Measurements from ENCODE around the gene KPNA1. TPM values are rescaled to one million over a fixed set of nuclear protein-coding genes. Genes with fewer than 3 reads are reported as not detected.

KPNA1 gene
- total RNA-seq, 1 experiment from 2014 or later, result 58.8 TPM

- no peak for TF ChIP-seq JUN (CRISPR knock-in tag; IDR thresholded peaks at IDR 0.05)
- no peak; the same call in 1 of the 2 replicates for TF ChIP-seq SP1 (CRISPR knock-in tag; conservative IDR thresholded peaks at IDR 0.05)
- no peak for TF ChIP-seq IRF2 (CRISPR knock-in tag; IDR thresholded peaks at IDR 0.05; ENCODE audit: borderline replicate concordance, low read depth)
- 0 out of 2 replicates have a peak, but pooled peaks have one; percentile 31 for TF ChIP-seq TCF7 (CRISPR knock-in tag; IDR thresholded peaks at IDR 0.05; ENCODE audit: low read depth)
- TF ChIP-seq ZBTB43 (CRISPR knock-in tag; IDR thresholded peaks at IDR 0.05), result 0 out of 2 replicates have a peak, but pooled peaks have one; percentile 49
- no peak for TF ChIP-seq ATF6 (CRISPR knock-in tag; IDR thresholded peaks at IDR 0.05)
- TF ChIP-seq CDX4 (CRISPR knock-in tag; IDR thresholded peaks at IDR 0.05; ENCODE audit: borderline replicate concordance), result no peak
- no peak for TF ChIP-seq ZNF671 (CRISPR knock-in tag; IDR thresholded peaks at IDR 0.05)
- TF ChIP-seq ELF4 (CRISPR knock-in tag; IDR thresholded peaks at IDR 0.05; ENCODE audit: low read depth), result no peak
Measured at GRCh38 chr3:122382888-122383666, 131.7 kb downstream of the KPNA1 start, which contains the start of gene MIX23 (continued).

- TF ChIP-seq IRF1 (CRISPR knock-in tag; IDR thresholded peaks at IDR 0.05), result no peak
- TF ChIP-seq GABPB1 (CRISPR knock-in tag; IDR thresholded peaks at IDR 0.05), result peak; percentile 82
- H3K4me1 Mint-ChIP-seq, result peaks cover 10% of the 10 kb centered on the region
- ChIA-PET POLR2A (no interaction called here), CTCF (no interaction called here)
- no peak for DNase-seq (ENCODE audit: low spot score)
- H3K9me3 Mint-ChIP-seq, result no peaks in the 10 kb centered on the region
- H3K36me3 Mint-ChIP-seq, result peaks cover 5% of the 10 kb centered on the region
- no peak for ATAC-seq
- H3K27ac Mint-ChIP-seq, result no peak overlapping the region
- H3K4me3 Mint-ChIP-seq, result no peak overlapping the region
- no peaks in the 10 kb centered on the region for H3K27me3 Mint-ChIP-seq (ENCODE audit: low read depth)
Measured at GRCh38 chr3:122377975-122378374, 136.8 kb downstream of the KPNA1 start.

- Mint-ChIP-seq H3K4me1 (no peaks in the 10 kb centered on the region), H3K9me3 (no peaks in the 10 kb centered on the region), H3K27ac (no peak overlapping the region), H3K27me3 (ENCODE audit: low read depth) (no peaks in the 10 kb centered on the region), H3K4me3 (no peak overlapping the region), H3K36me3 (peaks cover 15% of the 10 kb centered on the region)
- CTCF ChIA-PET, result no interaction called here
- DNase-seq (ENCODE audit: low spot score) (no peak), ATAC-seq (no peak)
- POLR2A ChIA-PET, result interaction anchor here (1.0 kb wide), 1 partner anchor 10 kb away, joined by 9 read pairs; the partner anchor contains the start of gene FAM162A
- TF ChIP-seq AFF4 (CRISPR knock-in tag; IDR thresholded peaks at IDR 0.05; ENCODE audit: borderline replicate concordance), result no peak
- no peak for TF ChIP-seq ZNF416 (CRISPR knock-in tag; IDR thresholded peaks at IDR 0.05)
- TF ChIP-seq TEAD4 (CRISPR knock-in tag; IDR thresholded peaks at IDR 0.05), result no peak
- no peak for TF ChIP-seq GTF2I (CRISPR knock-in tag; conservative IDR thresholded peaks at IDR 0.05)
- TF ChIP-seq USF2 (CRISPR knock-in tag; IDR thresholded peaks at IDR 0.05), result no peak
- no peak for TF ChIP-seq HMGA2 (CRISPR knock-in tag; IDR thresholded peaks at IDR 0.05)
- TF ChIP-seq PRDM15 (CRISPR knock-in tag; IDR thresholded peaks at IDR 0.05), result no peak
- TF ChIP-seq ZNF423 (CRISPR knock-in tag; IDR thresholded peaks at IDR 0.05), result no peak
Measured at GRCh38 chr3:122374034-122374433, 140.7 kb downstream of the KPNA1 start.

Data from WTC11 (cell line).